NCI-H774 (cell line): ENCODE measurements around the gene ASTN1.

Experiments
- DNase-seq: peaks from one replicate; lab custom pipeline; 2025; lab: John Stamatoyannopoulos, UW

The ASTN1 gene

DNA sequence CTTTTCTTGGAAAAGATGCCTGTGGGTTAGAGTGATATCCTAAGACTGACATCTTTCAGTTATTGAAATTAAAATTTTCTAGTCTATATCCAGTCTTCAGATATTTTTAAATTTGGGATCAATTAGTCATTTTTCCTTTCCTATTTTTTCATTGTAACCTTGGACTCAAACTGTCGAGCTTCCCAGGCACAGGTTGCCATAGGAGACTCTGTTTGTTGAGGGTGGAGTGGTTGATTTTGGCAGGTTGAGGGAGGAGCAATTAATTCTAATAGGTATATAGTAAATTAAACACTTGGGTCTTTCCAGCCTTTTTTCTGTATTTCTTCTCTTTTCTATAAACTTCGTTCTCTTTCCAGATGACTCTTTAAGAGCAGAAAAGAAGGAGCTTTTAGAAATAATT lies 326.8 kb downstream of the ASTN1 start:
- peak; percentile 62 for DNase-seq

DNA sequence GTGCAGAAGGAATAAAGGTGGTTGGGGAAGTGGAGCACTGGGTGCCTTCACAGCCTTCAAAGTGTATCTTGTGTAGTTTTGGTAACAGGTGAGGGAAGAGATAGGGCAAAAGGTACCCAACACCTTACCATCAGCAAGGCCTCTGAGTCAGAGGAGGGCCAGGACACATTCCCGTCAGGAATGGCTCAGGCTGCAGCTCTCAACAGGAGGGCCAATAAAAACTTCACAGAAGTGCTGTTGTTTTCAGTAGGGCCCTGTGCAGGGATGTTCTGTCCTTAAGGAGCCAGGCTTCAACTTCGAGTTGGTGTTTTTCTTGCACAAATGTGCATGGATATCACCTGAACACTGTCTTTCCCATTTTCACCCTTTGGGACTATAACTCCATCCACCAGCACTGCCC lies 333.4 kb downstream of the ASTN1 start:
- no peak for DNase-seq

DNA sequence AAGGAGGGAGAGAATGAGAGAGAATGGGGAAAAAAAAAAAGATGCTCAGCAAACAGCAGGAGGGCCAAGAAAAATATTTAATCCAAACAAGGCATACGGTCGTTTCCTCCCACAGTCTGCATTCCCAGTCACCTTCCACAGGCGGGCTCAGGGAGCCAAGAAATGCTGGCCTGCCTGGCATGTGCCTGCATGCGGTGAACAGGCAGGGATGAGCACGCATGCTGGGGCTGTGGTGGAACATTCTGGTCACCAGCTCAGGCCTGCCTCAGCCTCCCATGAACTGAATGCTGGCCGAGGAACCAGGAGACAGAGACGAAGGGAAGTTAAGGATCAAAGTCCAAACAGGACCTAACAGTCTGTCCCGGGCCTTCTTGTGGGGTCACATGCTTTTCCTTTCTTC lies 335.3 kb downstream of the ASTN1 start:
- DNase-seq, result no peak

DNA sequence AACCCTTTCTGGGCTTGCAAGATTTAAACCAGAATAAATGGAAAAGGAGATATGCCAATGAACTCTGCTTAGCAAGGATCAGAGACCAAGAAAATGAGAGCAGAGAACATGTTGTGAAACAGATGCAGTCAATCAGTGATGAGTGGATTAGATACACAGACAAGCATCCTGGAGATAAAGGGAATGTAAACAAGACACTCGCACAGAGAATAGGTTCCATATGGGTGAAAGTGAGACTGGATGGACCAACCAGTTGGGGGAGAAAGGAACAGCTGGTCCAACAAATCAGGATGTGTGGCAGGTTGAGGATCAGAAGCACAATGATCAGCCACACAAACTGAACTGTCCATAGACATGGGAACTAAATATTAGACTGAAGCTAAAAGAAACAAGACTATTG lies 338.2 kb downstream of the ASTN1 start:
- DNase-seq, result peak; percentile 48

DNA sequence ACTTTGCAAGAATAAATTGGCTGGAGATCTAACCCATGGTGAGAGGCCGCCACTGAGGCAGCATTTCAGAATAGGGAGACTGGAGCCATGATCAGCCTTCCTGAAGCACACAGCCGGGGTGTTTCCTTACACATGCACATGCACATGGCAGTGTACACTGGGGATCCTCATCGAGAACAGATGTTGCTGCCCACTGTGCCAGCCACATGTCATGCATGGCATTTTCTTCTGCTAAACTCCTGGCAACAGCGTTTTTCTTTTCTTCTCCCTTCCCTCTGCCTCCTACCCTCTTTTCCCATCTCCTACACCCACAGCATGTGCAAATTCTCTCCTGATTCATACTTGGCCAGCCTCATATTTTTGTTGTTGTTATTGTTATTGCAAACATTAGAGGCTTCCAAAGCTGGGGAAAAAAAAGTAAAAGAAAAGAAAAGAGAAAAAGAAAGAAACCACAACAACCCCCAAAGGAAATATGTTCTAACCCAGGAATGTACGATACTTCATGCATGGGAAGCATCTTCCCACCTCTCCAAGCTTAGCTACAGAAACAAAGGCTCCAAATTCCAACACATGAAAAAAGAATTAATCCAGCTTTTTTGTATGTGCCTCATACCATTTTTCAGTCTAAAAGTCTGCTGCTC lies 344.0 kb downstream of the ASTN1 start:
- DNase-seq, result no peak

DNA sequence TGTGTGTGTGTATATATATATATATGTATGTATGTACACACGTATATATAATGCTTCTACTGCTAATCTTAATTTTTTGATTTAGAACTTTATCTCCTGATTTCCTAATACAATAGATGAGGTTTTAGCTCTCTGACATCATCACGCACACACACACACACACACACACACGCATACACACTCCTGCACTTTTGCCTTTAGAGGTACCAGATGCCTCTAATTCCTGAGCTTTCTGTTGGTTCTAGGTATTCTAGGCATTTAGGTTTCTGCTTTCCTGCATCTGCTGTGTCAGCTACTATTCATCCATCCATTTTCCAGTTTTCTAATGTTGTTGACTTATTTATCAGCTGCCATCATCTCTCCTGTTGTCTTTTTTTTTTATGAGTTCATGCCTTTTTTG lies 348.3 kb downstream of the ASTN1 start:
- no peak for DNase-seq

DNA sequence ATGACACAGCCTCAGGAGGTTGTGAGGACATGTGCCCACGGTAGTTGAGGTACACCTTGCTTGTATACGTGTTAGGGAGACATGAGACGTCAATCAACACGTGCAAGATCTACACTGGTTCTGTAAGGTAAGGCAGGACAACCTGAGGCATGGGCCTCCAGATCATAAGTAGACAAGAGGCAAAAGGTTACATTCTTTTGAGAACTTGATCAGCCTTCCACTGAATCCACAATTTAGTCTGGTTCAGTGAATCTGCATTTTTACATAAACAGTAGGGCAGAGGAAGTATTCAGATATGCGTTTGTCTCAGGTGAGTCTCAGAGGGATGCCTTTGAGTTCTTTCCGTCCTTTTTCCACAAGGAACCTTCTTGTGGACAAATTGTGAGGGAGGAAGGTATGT lies 348.9 kb downstream of the ASTN1 start:
- DNase-seq, result no peak

DNA sequence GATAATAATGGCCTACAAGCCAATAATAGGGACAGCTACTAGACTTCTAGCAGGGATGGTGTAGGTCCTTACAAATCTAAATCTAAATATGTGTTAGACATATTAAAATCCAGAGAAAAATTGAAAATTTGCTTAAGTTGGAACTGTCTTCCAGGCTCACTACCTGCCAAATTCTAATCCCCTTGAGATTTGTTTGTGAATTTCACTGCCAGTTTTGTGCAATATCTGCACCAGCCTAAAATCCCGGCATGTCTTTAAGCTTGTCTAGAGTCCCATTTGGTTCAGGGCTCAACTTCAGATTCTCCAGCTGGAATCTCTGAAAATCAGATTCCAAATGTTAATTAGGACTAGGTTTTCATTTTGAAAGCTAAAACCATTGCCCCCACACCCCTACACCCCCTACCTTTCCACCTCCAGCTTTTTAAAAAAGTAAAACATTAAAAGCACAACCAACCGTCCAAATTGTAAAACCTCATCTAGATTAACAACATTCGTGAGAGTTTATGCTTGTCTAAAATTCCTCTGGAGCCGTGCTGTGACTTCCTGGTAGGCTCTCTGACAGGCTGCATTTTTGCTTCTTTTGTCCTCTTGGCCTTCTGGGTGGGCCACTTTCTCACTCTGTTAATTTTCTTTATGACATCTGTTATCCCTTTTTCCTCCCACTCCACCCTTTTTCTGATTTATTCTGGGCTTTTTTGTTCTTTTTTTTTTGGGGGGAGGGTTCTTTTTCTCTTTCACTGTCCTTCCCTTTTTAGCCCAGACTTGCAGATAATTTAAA lies 352.8 kb downstream of the ASTN1 start:
- DNase-seq, result no peak

DNA sequence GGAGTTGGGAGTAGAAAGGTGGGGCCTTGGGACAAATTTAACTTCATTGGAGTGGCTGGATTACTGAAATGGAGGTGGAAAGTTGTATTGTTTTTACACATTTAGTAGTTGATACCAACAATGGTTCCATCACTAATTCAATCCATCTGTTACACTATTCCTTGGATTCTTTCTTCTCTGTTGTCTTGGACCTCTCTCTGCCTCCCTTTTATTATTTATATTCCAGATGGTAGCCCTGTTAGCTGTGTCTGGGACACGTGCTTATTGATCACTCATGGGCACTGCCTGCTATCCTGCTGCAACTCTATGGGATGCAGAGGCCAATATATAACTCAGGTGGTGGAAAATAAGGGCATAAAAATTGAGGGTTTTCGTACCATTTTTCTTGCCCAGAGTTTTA lies 355.2 kb downstream of the ASTN1 start:
- DNase-seq, result no peak
